GM19035 (cell line): ENCODE data around the gene MKI67.

ENCODE experiments used
- ATAC-seq: cut with Tn5 transposase; IDR thresholded peaks from one replicate; pipeline ENCODE4 v1.9.1; 2021; ENCODE audit not compliant: unreplicated experiment

Gene MKI67

GRCh38 chr10:128055061-128055868 lies 71.0 kb downstream of the MKI67 start:
- no peak for ATAC-seq

- ATAC-seq = no peak
Measured at GRCh38 chr10:128054163-128054970, 71.9 kb downstream of the MKI67 start.

- no peak for ATAC-seq
Measured at GRCh38 chr10:128053356-128053755, 72.9 kb downstream of the MKI67 start.

- ATAC-seq = no peak
Measured at GRCh38 chr10:128052696-128053095, 73.5 kb downstream of the MKI67 start.

GRCh38 chr10:128051548-128051947 lies 74.7 kb downstream of the MKI67 start:
- no peak for ATAC-seq

- no peak for ATAC-seq
Measured at GRCh38 chr10:128050936-128051335, 75.3 kb downstream of the MKI67 start.

GRCh38 chr10:128050121-128050516 lies 76.1 kb downstream of the MKI67 start:
- no peak for ATAC-seq

GRCh38 chr10:128049226-128050120 lies 76.8 kb downstream of the MKI67 start:
- ATAC-seq = no peak

- ATAC-seq = no peak
Measured at GRCh38 chr10:128048819-128049210, 77.4 kb downstream of the MKI67 start.

GRCh38 chr10:128047991-128048818 lies 78.0 kb downstream of the MKI67 start:
- peak; percentile 27 for ATAC-seq

GRCh38 chr10:128047351-128047750 lies 78.9 kb downstream of the MKI67 start:
- peak; percentile 99 for ATAC-seq

- ATAC-seq = peak; percentile 5
Measured at GRCh38 chr10:128046953-128047290, 79.3 kb downstream of the MKI67 start.
